Esophagus muscularis mucosa (tissue), 4 donors: ENCODE results near the gene RAI14. TPM values are rescaled to one million over a fixed set of nuclear protein-coding genes. Genes with fewer than 3 reads are reported as not detected.

Experiments used
- DNase-seq: peaks from one replicate; pipeline ENCODE4 v3.0.0-alpha.2; 2017; ENCODE audit errors: extremely low spot score
- H3K27ac ChIP-seq, 4 donors: fragments of 200-600 bp; sonication (generic); replicated peaks in 1 of 4; 1 replicate in 3 of 4; 2 replicates in 1 of 4; pipeline ENCODE4 v1.5.1; 2016 to 2019; ENCODE audit warnings: mild to moderate bottlenecking in 1 of 4
- H3K27me3 ChIP-seq, 4 donors: fragments of 200-600 bp; sonication (generic); one replicate each; pipeline versions ENCODE4 v1.5.1 to v1.6.0; 2016 to 2019
- H3K36me3 ChIP-seq, 4 donors: fragments of 200-600 bp; sonication (generic); one replicate each; pipeline ENCODE4 v1.5.1; 2016 to 2019
- H3K4me1 ChIP-seq, 4 donors: fragments of 200-600 bp; sonication (generic); one replicate each; pipeline ENCODE4 v1.5.1; 2016 to 2019
- H3K4me3 ChIP-seq, 4 donors: fragments of 200-600 bp; sonication (generic); 1 replicate in 2 of 4; 2 replicates in 2 of 4; pipeline ENCODE4 v1.5.1; 2016 to 2019; ENCODE audit warnings: mild to moderate bottlenecking in 4 of 4, moderate library complexity in 1 of 4
- H3K9me3 ChIP-seq, 4 donors: fragments of 200-600 bp; sonication (generic); 1 replicate in 3 of 4; 2 replicates in 1 of 4; pipeline ENCODE4 v1.5.1; 2016 to 2019
- CTCF ChIP-seq, 3 experiments: fragments of 200-600 bp in 2 of 3; fragments of 450-650 bp in 1 of 3; sonication (generic) in 2 of 3; IDR thresholded peaks; one replicate each; pipeline ENCODE4 v1.5.1; 2017 to 2019; ENCODE audit warnings: antibody characterized with exemption in 3 of 3, mild to moderate bottlenecking in 2 of 3, moderate library complexity in 1 of 3
- EP300 ChIP-seq: sonication (generic); formaldehyde crosslinking; IDR thresholded peaks from one replicate; pipeline ENCODE4 v1.6.1; 2017; ENCODE audit warnings: antibody characterized with exemption
- POLR2A ChIP-seq: fragments of 450-650 bp; IDR thresholded peaks from one replicate; pipeline ENCODE4 v1.6.1; 2017; ENCODE audit warnings: antibody characterized with exemption, moderate library complexity, mild to moderate bottlenecking, low read depth
- POLR2AphosphoS5 ChIP-seq, 2 donors: sonication (generic); formaldehyde crosslinking; IDR thresholded peaks; one replicate each; pipeline ENCODE4 v1.6.1; 2017; ENCODE audit warnings: antibody characterized with exemption in 2 of 2
- WGBS: methylation state at CpG from one replicate; pipeline ENCODE4 v1.1.5; 2018; 5-methylcytosine and 5-hydroxymethylcytosine counted together
- intact Hi-C: fragments of 100-400 bp; cut with DNase I; formaldehyde crosslinking; loops from one replicate; pipeline ENCODE4 v1.15.1; 2023
- total RNA-seq, 4 donors: library from RNA; depleted of rRNA; stranded (reverse); fragments of >200 nt; gene quantifications; one replicate each; pipeline versions ENCODE4 v1.1.0 to v1.2.1, GENCODE V29; 2016

Gene RAI14
- total RNA-seq, 4 donors from 2014 or later, result 57.3 to 76.4 (median 68.1) TPM

- H3K36me3 ChIP-seq, result peaks cover 0 to 39% (median 13%) of the 10 kb centered on the region in 4 donors
- no peak for DNase-seq
These were observed 157.4 kb downstream of the RAI14 start for GRCh38 chr5:34813509-34813908.

GRCh38 chr5:34817558-34818351 lies 161.6 kb downstream of the RAI14 start:
- Histone ChIP-seq H3K4me1 (no peaks in the 10 kb centered on the region), H3K9me3 (no peaks in the 10 kb centered on the region), H3K4me3 (no peak overlapping the region), H3K27me3 (no peaks in the 10 kb centered on the region), H3K27ac (no peak overlapping the region), H3K36me3 (peaks cover under 1 to 40% (median 13%) of the 10 kb centered on the region in 4 donors)
- no peak for DNase-seq
- 87% methylated on average over 3 of the region's 3 CpGs for WGBS
- intact Hi-C loops, result no loop called here
- TF ChIP-seq POLR2A (no peak), CTCF (IDR thresholded peaks at IDR 0.05) (no peak), POLR2AphosphoS5 (IDR thresholded peaks at IDR 0.05) (no peak), EP300 (no peak)

More at GRCh38 chr5:34813509-34813908, 157.4 kb downstream of the RAI14 start:
- Histone ChIP-seq H3K4me3 (no peak overlapping the region), H3K27me3 (no peaks in the 10 kb centered on the region), H3K27ac (no peak overlapping the region), H3K9me3 (no peaks in the 10 kb centered on the region), H3K4me1 (no peaks in the 10 kb centered on the region)
- TF ChIP-seq CTCF (IDR thresholded peaks at IDR 0.05) (no peak), EP300 (no peak), POLR2AphosphoS5 (IDR thresholded peaks at IDR 0.05) (no peak), POLR2A (no peak)
- intact Hi-C loops, result no loop called here
- 90% methylated on average over 3 of the region's 3 CpGs for WGBS

GRCh38 chr5:34818717-34819116 lies 162.6 kb downstream of the RAI14 start:
- H3K4me3 ChIP-seq, result no peak overlapping the region
- H3K4me1 ChIP-seq, result no peaks in the 10 kb centered on the region
- H3K27me3 ChIP-seq, result no peaks in the 10 kb centered on the region
- intact Hi-C loops, result no loop called here
- TF ChIP-seq CTCF (IDR thresholded peaks at IDR 0.05) (no peak), POLR2A (no peak), EP300 (no peak)
- H3K36me3 ChIP-seq, result peaks cover 10 to 49% (median 23%) of the 10 kb centered on the region in 4 donors
- no peak for DNase-seq
- 79% methylated on average over 3 of the region's 3 CpGs for WGBS
- H3K9me3 ChIP-seq, result no peaks in the 10 kb centered on the region
- H3K27ac ChIP-seq, result no peak overlapping the region

- H3K4me1 ChIP-seq, result no peaks in the 10 kb centered on the region
- no peak for DNase-seq
- peaks cover 11 to 49% (median 22%) of the 10 kb centered on the region in 4 donors for H3K36me3 ChIP-seq
- H3K27me3 ChIP-seq, result no peaks in the 10 kb centered on the region
- H3K27ac ChIP-seq, result no peak overlapping the region
- WGBS, result 100% methylated on average over 1 of the region's 1 CpG
- TF ChIP-seq CTCF (IDR thresholded peaks at IDR 0.05) (no peak), EP300 (no peak), POLR2AphosphoS5 (IDR thresholded peaks at IDR 0.05) (no peak), POLR2A (no peak)
- no peaks in the 10 kb centered on the region for H3K9me3 ChIP-seq
- intact Hi-C loops, result no loop called here
- no peak overlapping the region for H3K4me3 ChIP-seq
These were observed 164.5 kb downstream of the RAI14 start for GRCh38 chr5:34820593-34820992.
